IPS-NIHi7 (cell line): ENCODE data around the gene VPS13C.
"Not testable (repeated sequence)": the region's sequence is repeated elsewhere in the genome, so short reads cannot be mapped to it uniquely, and the experiment has no call there.

Experiments used
- DNase-seq: peaks from one replicate; pipeline ENCODE4 v3.0.0; 2012; ENCODE audit warnings: mixed read lengths; ENCODE audit errors: extremely low spot score

The VPS13C gene

GRCh38 chr15:62069551-62069950, 9.3 kb upstream of the VPS13C start:
- no peak for DNase-seq

GRCh38 chr15:62068810-62069167, 8.5 kb upstream of the VPS13C start:
- no peak for DNase-seq

- DNase-seq = peak; percentile 44
Observed at GRCh38 chr15:62068071-62068809, 8.0 kb upstream of the VPS13C start.

- peak; percentile 15 for DNase-seq
Observed at GRCh38 chr15:62067448-62068044, 7.3 kb upstream of the VPS13C start.

- peak; percentile 81 for DNase-seq
Observed at GRCh38 chr15:62066663-62067447, 6.6 kb upstream of the VPS13C start, which contains the start of gene C2CD4A. Gene C2CD4A, plus strand, starts transcription at chr15:62066977. Its CDS starts 637 bp downstream, at chr15:62067614.

GRCh38 chr15:62063825-62064635, 3.8 kb upstream of the VPS13C start:
- no peak for DNase-seq

GRCh38 chr15:62060896-62061280, 641 bp upstream of the VPS13C start:
- no peak for DNase-seq

GRCh38 chr15:62059816-62060112, 483 bp downstream of the VPS13C start:
- DNase-seq = no peak

GRCh38 chr15:62059108-62059815, 985 bp downstream of the VPS13C start:
- no peak for DNase-seq

- DNase-seq = no peak
Observed at GRCh38 chr15:62058327-62059028, 1.8 kb downstream of the VPS13C start.

- no peak for DNase-seq
Observed at GRCh38 chr15:62057341-62057980, 2.8 kb downstream of the VPS13C start.

GRCh38 chr15:62054979-62055378, 5.3 kb downstream of the VPS13C start:
- DNase-seq = no peak

GRCh38 chr15:62053439-62054085, 6.7 kb downstream of the VPS13C start:
- no peak for DNase-seq

- no peak for DNase-seq
Observed at GRCh38 chr15:62052713-62053112, 7.5 kb downstream of the VPS13C start.

- no peak for DNase-seq
Observed at GRCh38 chr15:62051166-62051565, 9.1 kb downstream of the VPS13C start.

GRCh38 chr15:62050115-62050514, 10.1 kb downstream of the VPS13C start:
- DNase-seq = no peak

GRCh38 chr15:62048254-62048653, 12.0 kb downstream of the VPS13C start:
- DNase-seq = not testable (repeated sequence)

- no peak for DNase-seq
Observed at GRCh38 chr15:62047282-62047827, 12.9 kb downstream of the VPS13C start.

GRCh38 chr15:62046078-62046743, 14.0 kb downstream of the VPS13C start:
- no peak for DNase-seq
